ENCODE data around the gene CASTOR1.
A peak's percentile ranks its signal among the peaks of the same experiment; 100 is the strongest.
"Not testable (repeated sequence)": the region's sequence is repeated elsewhere in the genome, so short reads cannot be mapped to it uniquely, and the experiment has no call there.

CASTOR1 gene

GRCh38 chr22:30289141-30289979 lies at the start of gene CASTOR1:
TSS of gene CASTOR1 (minus strand) at chr22:30289505. CDS start at chr22:30289497, 8 bp downstream.
- DNase-seq = peak; percentile 90

GRCh38 chr22:30338802-30339201 lies 49.5 kb upstream of the CASTOR1 start:
- no peak for DNase-seq

GRCh38 chr22:30338341-30338740 lies 49.0 kb upstream of the CASTOR1 start:
- not testable (repeated sequence) for DNase-seq

- no peak for DNase-seq
These were observed 48.1 kb upstream of the CASTOR1 start for GRCh38 chr22:30337461-30337778.

GRCh38 chr22:30336752-30337460 lies 47.6 kb upstream of the CASTOR1 start:
- DNase-seq = no peak

- DNase-seq = no peak
These were observed 45.9 kb upstream of the CASTOR1 start for GRCh38 chr22:30335236-30335635.

GRCh38 chr22:30334646-30335045 lies 45.3 kb upstream of the CASTOR1 start:
- DNase-seq = no peak

- DNase-seq = no peak
These were observed 44.4 kb upstream of the CASTOR1 start for GRCh38 chr22:30333707-30334087.

GRCh38 chr22:30332994-30333706 lies 43.8 kb upstream of the CASTOR1 start:
- no peak for DNase-seq

- DNase-seq = no peak
These were observed 43.2 kb upstream of the CASTOR1 start for GRCh38 chr22:30332551-30332950.

- DNase-seq = no peak
These were observed 39.3 kb upstream of the CASTOR1 start for GRCh38 chr22:30328466-30329049.

GRCh38 chr22:30327864-30328345 lies 38.6 kb upstream of the CASTOR1 start:
- no peak for DNase-seq

GRCh38 chr22:30326706-30327362 lies 37.5 kb upstream of the CASTOR1 start, which contains the start of gene TBC1D10A:
TSS of gene TBC1D10A (minus strand) at chr22:30326941. CDS start at chr22:30326881, 60 bp downstream.
- DNase-seq = peak; percentile 93

GRCh38 chr22:30326255-30326705 lies 37.0 kb upstream of the CASTOR1 start:
- no peak for DNase-seq

- DNase-seq = no peak
These were observed 36.5 kb upstream of the CASTOR1 start for GRCh38 chr22:30325724-30326254.

- no peak for DNase-seq
These were observed 35.9 kb upstream of the CASTOR1 start for GRCh38 chr22:30325065-30325720.

- peak; percentile 52 for DNase-seq
These were observed 34.9 kb upstream of the CASTOR1 start for GRCh38 chr22:30324014-30324730.

GRCh38 chr22:30323246-30323645 lies 33.9 kb upstream of the CASTOR1 start:
- DNase-seq = no peak

GRCh38 chr22:30321461-30321860 lies 32.2 kb upstream of the CASTOR1 start:
- DNase-seq = no peak

- DNase-seq = no peak
These were observed 30.8 kb upstream of the CASTOR1 start for GRCh38 chr22:30320021-30320556.
